ENCODE data around the gene KRT7.
"Not testable (repeated sequence)": the region's sequence is repeated elsewhere in the genome, so short reads cannot be mapped to it uniquely, and the experiment has no call there.

Gene KRT7

GRCh38 chr12:52238916-52239646 is 6.0 kb downstream of the KRT7 start:
- Histone ChIP-seq H3K79me2 (ENCODE audit: control insufficient read depth, low read length) (no peaks in the 10 kb centered on the region), H3K4me2 (ENCODE audit: low read length) (no peak overlapping the region), H3K9me3 (ENCODE audit: control insufficient read depth, insufficient read depth, low read length) (no peaks in the 10 kb centered on the region), H3K36me3 (ENCODE audit: control insufficient read depth, low read length) (no peaks in the 10 kb centered on the region), H3K4me3 (ENCODE audit: low read length) (no peak overlapping the region), H3K27me3 (ENCODE audit: control insufficient read depth, low read length) (no peaks in the 10 kb centered on the region), H3F3A (ENCODE audit: control insufficient read depth, insufficient read depth) (no peaks in the 10 kb centered on the region), H3K27ac (ENCODE audit: low read depth, low read length) (no peak overlapping the region), H3K4me1 (ENCODE audit: control insufficient read depth, low read length) (peaks cover 5% of the 10 kb centered on the region), H3K9me2 (replicated peaks; ENCODE audit: control insufficient read depth, low read length) (no peaks in the 10 kb centered on the region), H4K20me1 (ENCODE audit: control insufficient read depth, insufficient read depth, low read depth, low read length) (no peaks in the 10 kb centered on the region)
- TF ChIP-seq EZH2phosphoT487 (IDR thresholded peaks at IDR 0.05; ENCODE audit: borderline replicate concordance, low read length) (no peak), CTCF (IDR thresholded peaks at IDR 0.05; ENCODE audit: low read depth, low read length, poor library complexity, severe bottlenecking) (no peak)

- Histone ChIP-seq H3K36me3 (ENCODE audit: control insufficient read depth, low read length) (no peaks in the 10 kb centered on the region), H3K27me3 (ENCODE audit: control insufficient read depth, low read length) (0 out of 2 replicates have a peak, but pooled peaks cover 2% of the 10 kb centered on the region), H3F3A (ENCODE audit: control insufficient read depth, insufficient read depth) (no peaks in the 10 kb centered on the region), H3K9me3 (ENCODE audit: control insufficient read depth, insufficient read depth, low read length) (no peaks in the 10 kb centered on the region), H4K20me1 (ENCODE audit: control insufficient read depth, insufficient read depth, low read depth, low read length) (no peaks in the 10 kb centered on the region), H3K9me2 (replicated peaks; ENCODE audit: control insufficient read depth, low read length) (no peaks in the 10 kb centered on the region), H3K4me1 (ENCODE audit: control insufficient read depth, low read length) (peaks cover 8% of the 10 kb centered on the region), H3K4me2 (ENCODE audit: low read length) (no peak overlapping the region), H3K79me2 (ENCODE audit: control insufficient read depth, low read length) (no peaks in the 10 kb centered on the region), H3K4me3 (ENCODE audit: low read length) (no peak overlapping the region), H3K27ac (ENCODE audit: low read depth, low read length) (no peak overlapping the region)
- TF ChIP-seq CTCF (IDR thresholded peaks at IDR 0.05; ENCODE audit: low read depth, low read length, poor library complexity, severe bottlenecking), result no peak
- no peak for TF ChIP-seq EZH2phosphoT487 (IDR thresholded peaks at IDR 0.05; ENCODE audit: borderline replicate concordance, low read length)
These were observed 6.7 kb downstream of the KRT7 start for GRCh38 chr12:52239767-52240166.

GRCh38 chr12:52240247-52240646 is 7.2 kb downstream of the KRT7 start:
- not testable (repeated sequence) for H3K4me1 ChIP-seq (ENCODE audit: control insufficient read depth, low read length); H3K4me3 ChIP-seq (ENCODE audit: low read length); H3K9me3 ChIP-seq (ENCODE audit: control insufficient read depth, insufficient read depth, low read length); H4K20me1 ChIP-seq (ENCODE audit: control insufficient read depth, insufficient read depth, low read depth, low read length); H3K4me2 ChIP-seq (ENCODE audit: low read length); H3K9me2 ChIP-seq (replicated peaks; ENCODE audit: control insufficient read depth, low read length); H3F3A ChIP-seq (ENCODE audit: control insufficient read depth, insufficient read depth); H3K36me3 ChIP-seq (ENCODE audit: control insufficient read depth, low read length); H3K27me3 ChIP-seq (ENCODE audit: control insufficient read depth, low read length); H3K27ac ChIP-seq (ENCODE audit: low read depth, low read length); H3K79me2 ChIP-seq (ENCODE audit: control insufficient read depth, low read length)

GRCh38 chr12:52241205-52241842 is 8.3 kb downstream of the KRT7 start:
- no peak overlapping the region for H3K4me2 ChIP-seq (ENCODE audit: low read length)
- H3K9me3 ChIP-seq (ENCODE audit: control insufficient read depth, insufficient read depth, low read length), result no peaks in the 10 kb centered on the region
- no peaks in the 10 kb centered on the region for H3F3A ChIP-seq (ENCODE audit: control insufficient read depth, insufficient read depth)
- no peaks in the 10 kb centered on the region for H3K36me3 ChIP-seq (ENCODE audit: control insufficient read depth, low read length)
- TF ChIP-seq EZH2phosphoT487 (IDR thresholded peaks at IDR 0.05; ENCODE audit: borderline replicate concordance, low read length) (no peak), CTCF (IDR thresholded peaks at IDR 0.05; ENCODE audit: low read depth, low read length, poor library complexity, severe bottlenecking) (no peak)
- H3K27me3 ChIP-seq (ENCODE audit: control insufficient read depth, low read length), result peaks cover 2% of the 10 kb centered on the region; the same call in 1 of the 2 replicates
- no peaks in the 10 kb centered on the region for H3K79me2 ChIP-seq (ENCODE audit: control insufficient read depth, low read length)
- H3K27ac ChIP-seq (ENCODE audit: low read depth, low read length), result no peak overlapping the region
- no peak overlapping the region for H3K4me3 ChIP-seq (ENCODE audit: low read length)
- H4K20me1 ChIP-seq (ENCODE audit: control insufficient read depth, insufficient read depth, low read depth, low read length), result no peaks in the 10 kb centered on the region
- H3K9me2 ChIP-seq (replicated peaks; ENCODE audit: control insufficient read depth, low read length), result no peaks in the 10 kb centered on the region
- peaks cover 8% of the 10 kb centered on the region for H3K4me1 ChIP-seq (ENCODE audit: control insufficient read depth, low read length)
